Measurements from ENCODE around the gene KATNB1. TPM values are rescaled to one million over a fixed set of nuclear protein-coding genes. Genes with fewer than 3 reads are reported as not detected.
A peak's percentile ranks its signal among the peaks of the same experiment; 100 is the strongest.

The KATNB1 gene
- total RNA-seq, 3 donors from 2014 or later (not counting 1 experiment from before 2014, with no cell fraction given): 23.6 to 34.3 (median 29.7) TPM

DNA sequence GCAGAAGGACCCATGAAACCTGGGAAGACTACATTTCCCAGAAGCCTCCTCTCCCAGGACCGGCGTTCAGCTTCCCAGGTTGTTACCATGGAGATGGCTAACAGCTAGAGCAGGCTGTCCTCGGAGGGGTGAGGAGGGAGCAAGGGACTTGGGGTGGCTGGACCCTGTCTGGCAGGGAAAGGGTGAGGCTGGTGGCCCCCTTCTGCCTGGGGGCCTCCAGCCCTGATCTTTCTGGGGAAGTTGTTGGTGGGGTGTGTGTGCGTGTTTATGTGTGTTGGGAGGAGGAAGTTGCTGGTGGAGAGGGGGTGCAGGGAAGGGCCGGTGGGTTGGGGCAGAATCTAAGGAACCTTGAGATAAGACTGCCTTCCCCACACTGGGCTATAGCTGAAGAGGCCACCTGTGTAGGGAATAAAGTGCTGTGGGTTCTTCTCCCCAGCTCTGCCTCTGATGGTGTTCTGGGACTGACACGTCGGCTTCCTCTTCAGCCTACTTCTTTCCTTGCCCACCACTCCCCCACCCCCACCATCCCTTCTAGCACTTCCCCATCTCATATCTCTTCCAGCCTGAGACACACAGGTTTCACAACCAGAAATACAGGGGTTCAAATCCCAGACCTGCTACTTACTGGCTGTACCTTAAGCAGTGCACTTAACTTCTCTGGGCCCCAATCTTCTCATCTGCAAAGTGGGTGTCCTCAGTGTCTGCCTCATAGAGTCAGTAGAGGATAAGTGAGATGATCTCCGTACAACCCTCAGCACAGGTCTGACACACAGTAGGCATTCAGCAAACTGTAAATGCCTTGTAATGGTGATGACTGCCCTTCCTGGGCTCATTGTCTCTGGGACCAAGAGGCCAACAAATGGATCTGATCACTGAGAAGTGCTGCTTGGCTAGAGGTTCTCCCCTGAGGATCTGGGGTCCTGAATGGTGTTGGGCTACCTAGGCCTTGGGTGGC is 40.6 kb upstream of the KATNB1 start, which contains the start of gene DRC7:
Gene DRC7 (plus strand): TSS at position 82 of the 955 bp plus-strand sequence. CDS start 3,144 bp downstream, outside the sequence.
- intact Hi-C loops (cut with micrococcal nuclease): no loop called here
- Histone ChIP-seq H3K27me3 (ENCODE audit: control insufficient read depth, insufficient read depth, low read length) (no peaks in the 10 kb centered on the region), H3K36me3 (ENCODE audit: control insufficient read depth, insufficient read depth, low read length) (no peaks in the 10 kb centered on the region), H3K4me1 (ENCODE audit: control insufficient read depth, insufficient read depth, low read length) (peaks cover 27% of the 10 kb centered on the region), H3K9me3 (ENCODE audit: control insufficient read depth, insufficient read depth, low read length) (no peaks in the 10 kb centered on the region), H3K27ac (ENCODE audit: low read length) (no peak within 1 kb of the TSS), H3K4me3 (ENCODE audit: low read length) (peak within 1 kb of the TSS; percentile 1)
- H3K4me1 Mint-ChIP-seq: peaks cover 9 to 10% of the 10 kb centered on the region in 2 donors
- TF ChIP-seq, protein P1, sequence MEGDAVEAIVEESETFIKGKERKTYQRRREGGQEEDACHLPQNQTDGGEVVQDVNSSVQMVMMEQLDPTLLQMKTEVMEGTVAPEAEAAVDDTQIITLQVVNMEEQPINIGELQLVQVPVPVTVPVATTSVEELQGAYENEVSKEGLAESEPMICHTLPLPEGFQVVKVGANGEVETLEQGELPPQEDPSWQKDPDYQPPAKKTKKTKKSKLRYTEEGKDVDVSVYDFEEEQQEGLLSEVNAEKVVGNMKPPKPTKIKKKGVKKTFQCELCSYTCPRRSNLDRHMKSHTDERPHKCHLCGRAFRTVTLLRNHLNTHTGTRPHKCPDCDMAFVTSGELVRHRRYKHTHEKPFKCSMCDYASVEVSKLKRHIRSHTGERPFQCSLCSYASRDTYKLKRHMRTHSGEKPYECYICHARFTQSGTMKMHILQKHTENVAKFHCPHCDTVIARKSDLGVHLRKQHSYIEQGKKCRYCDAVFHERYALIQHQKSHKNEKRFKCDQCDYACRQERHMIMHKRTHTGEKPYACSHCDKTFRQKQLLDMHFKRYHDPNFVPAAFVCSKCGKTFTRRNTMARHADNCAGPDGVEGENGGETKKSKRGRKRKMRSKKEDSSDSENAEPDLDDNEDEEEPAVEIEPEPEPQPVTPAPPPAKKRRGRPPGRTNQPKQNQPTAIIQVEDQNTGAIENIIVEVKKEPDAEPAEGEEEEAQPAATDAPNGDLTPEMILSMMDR (IDR thresholded peaks at IDR 0.05): no peak
- H3K9me3 Mint-ChIP-seq: no peaks in the 10 kb centered on the region
- no peaks in the 10 kb centered on the region for H3K36me3 Mint-ChIP-seq
- ATAC-seq (peak in 1 of 3 donors; percentile 52), DNase-seq (peak in 1 of 2 donors; percentile 46)
- WGBS (ENCODE audit: insufficient coverage): 30% methylated on average over 7 of the region's 8 CpGs
- H3K27me3 Mint-ChIP-seq (ENCODE audit: low read depth in 2 of 2): no peaks in the 10 kb centered on the region
- H3K27ac Mint-ChIP-seq: peak within 1 kb of the TSS in 1 of 2 donors; percentile 77
- no peak within 1 kb of the TSS for H3K4me3 Mint-ChIP-seq

- Histone ChIP-seq H3K36me3 (ENCODE audit: control insufficient read depth, insufficient read depth, low read length) (no peaks in the 10 kb centered on the region), H3K4me3 (ENCODE audit: low read length) (no peak overlapping the region), H3K9me3 (ENCODE audit: control insufficient read depth, insufficient read depth, low read length) (no peaks in the 10 kb centered on the region), H3K4me1 (ENCODE audit: control insufficient read depth, insufficient read depth, low read length) (peaks cover 20% of the 10 kb centered on the region), H3K27me3 (ENCODE audit: control insufficient read depth, insufficient read depth, low read length) (no peaks in the 10 kb centered on the region), H3K27ac (ENCODE audit: low read length) (no peak overlapping the region)
- intact Hi-C loops (cut with micrococcal nuclease): no loop called here
- H3K4me3 Mint-ChIP-seq: no peak overlapping the region
- H3K36me3 Mint-ChIP-seq: no peaks in the 10 kb centered on the region
- no peaks in the 10 kb centered on the region for H3K9me3 Mint-ChIP-seq
- no peak for ATAC-seq
- no peaks in the 10 kb centered on the region for H3K27me3 Mint-ChIP-seq (ENCODE audit: low read depth in 2 of 2)
- TF ChIP-seq, protein P1 (IDR thresholded peaks at IDR 0.05): no peak
- no peak for DNase-seq
- H3K27ac Mint-ChIP-seq: no peak overlapping the region
- 73% methylated on average over 4 of the region's 5 CpGs for WGBS (ENCODE audit: insufficient coverage)
- peaks cover 4 to 6% of the 10 kb centered on the region in 2 donors for H3K4me1 Mint-ChIP-seq
These were observed 39.9 kb upstream of the KATNB1 start for GRCh38 chr16:57695680-57696069.

- Mint-ChIP-seq H3K4me3 (no peak overlapping the region), H3K27ac (no peak overlapping the region), H3K27me3 (ENCODE audit: low read depth in 2 of 2) (no peaks in the 10 kb centered on the region), H3K36me3 (no peaks in the 10 kb centered on the region), H3K9me3 (no peaks in the 10 kb centered on the region), H3K4me1 (peaks cover 0 to 6% of the 10 kb centered on the region in 2 donors)
- intact Hi-C loops (cut with micrococcal nuclease): no loop called here
- TF ChIP-seq, protein P1 (IDR thresholded peaks at IDR 0.05): no peak
- no peaks in the 10 kb centered on the region for H3K9me3 ChIP-seq (ENCODE audit: control insufficient read depth, insufficient read depth, low read length)
- no peak for DNase-seq
- H3K36me3 ChIP-seq (ENCODE audit: control insufficient read depth, insufficient read depth, low read length): no peaks in the 10 kb centered on the region
- H3K4me1 ChIP-seq (ENCODE audit: control insufficient read depth, insufficient read depth, low read length): peaks cover 14% of the 10 kb centered on the region
- H3K27ac ChIP-seq (ENCODE audit: low read length): no peak overlapping the region
- ATAC-seq: no peak
- WGBS (ENCODE audit: insufficient coverage): 93% methylated on average over 5 of the region's 7 CpGs
- H3K27me3 ChIP-seq (ENCODE audit: control insufficient read depth, insufficient read depth, low read length): no peaks in the 10 kb centered on the region
- H3K4me3 ChIP-seq (ENCODE audit: low read length): no peak overlapping the region
These were observed 39.3 kb upstream of the KATNB1 start for GRCh38 chr16:57696240-57696639.
